Bone marrow (tissue), 2 donors: ENCODE measurements around the gene MKLN1.
"Not testable (repeated sequence)": the region's sequence is repeated elsewhere in the genome, so short reads cannot be mapped to it uniquely, and the experiment has no call there.

Experiments
- DNase-seq, 2 donors: peaks; one replicate each; lab custom pipeline; 2025; lab: John Stamatoyannopoulos, UW

The MKLN1 gene

GRCh38 chr7:131401194-131401593 is 73.5 kb downstream of the MKLN1 start:
- no peak for DNase-seq

- DNase-seq: no peak
Measured at GRCh38 chr7:131403322-131403721, 75.6 kb downstream of the MKLN1 start.

- no peak for DNase-seq
Measured at GRCh38 chr7:131404226-131404911, 76.7 kb downstream of the MKLN1 start.

- no peak for DNase-seq
Measured at GRCh38 chr7:131409129-131409766, 81.6 kb downstream of the MKLN1 start.

- DNase-seq: no peak
Measured at GRCh38 chr7:131412031-131412430, 84.4 kb downstream of the MKLN1 start.

GRCh38 chr7:131413711-131414110 is 86.0 kb downstream of the MKLN1 start:
- no peak for DNase-seq

GRCh38 chr7:131424219-131424822 is 96.6 kb downstream of the MKLN1 start:
- DNase-seq: peak in 1 of 2 donors; percentile 46

GRCh38 chr7:131425992-131426391 is 98.3 kb downstream of the MKLN1 start:
- DNase-seq: no peak

GRCh38 chr7:131430826-131431225 is 103.2 kb downstream of the MKLN1 start:
- DNase-seq: not testable (repeated sequence)

- DNase-seq: no peak
Measured at GRCh38 chr7:131431289-131431688, 103.6 kb downstream of the MKLN1 start.

- no peak for DNase-seq
Measured at GRCh38 chr7:131431756-131432155, 104.1 kb downstream of the MKLN1 start.

GRCh38 chr7:131436384-131436783 is 108.7 kb downstream of the MKLN1 start:
- DNase-seq: no peak

- no peak for DNase-seq
Measured at GRCh38 chr7:131438969-131439368, 111.3 kb downstream of the MKLN1 start.

- DNase-seq: no peak
Measured at GRCh38 chr7:131443496-131443895, 115.8 kb downstream of the MKLN1 start.

- DNase-seq: no peak
Measured at GRCh38 chr7:131444683-131445082, 117.0 kb downstream of the MKLN1 start.

GRCh38 chr7:131449373-131449902 is 121.8 kb downstream of the MKLN1 start:
- DNase-seq: no peak

GRCh38 chr7:131454498-131454897 is 126.8 kb downstream of the MKLN1 start:
- DNase-seq: no peak

- DNase-seq: no peak
Measured at GRCh38 chr7:131455001-131455400, 127.3 kb downstream of the MKLN1 start.

GRCh38 chr7:131455546-131455945 is 127.9 kb downstream of the MKLN1 start:
- no peak for DNase-seq

- no peak for DNase-seq
Measured at GRCh38 chr7:131456338-131456737, 128.7 kb downstream of the MKLN1 start.

- no peak for DNase-seq
Measured at GRCh38 chr7:131459256-131459655, 131.6 kb downstream of the MKLN1 start.

- DNase-seq: no peak
Measured at GRCh38 chr7:131462059-131462458, 134.4 kb downstream of the MKLN1 start.

- DNase-seq: not testable (repeated sequence)
Measured at GRCh38 chr7:131462715-131463114, 135.0 kb downstream of the MKLN1 start.
